ENCODE data around the gene CALR. TPM values are rescaled to one million over a fixed set of nuclear protein-coding genes. Genes with fewer than 3 reads are reported as not detected.
A peak's percentile ranks its signal among the peaks of the same experiment; 100 is the strongest.
"Not testable (repeated sequence)": the region's sequence is repeated elsewhere in the genome, so short reads cannot be mapped to it uniquely, and the experiment has no call there.

The CALR gene
- total RNA-seq = 100 to 1,000 TPM; 298 to 388 TPM

- 0% methylated on average over 9 to 47 of the region's 63 CpGs for WGBS, 2 donors
- peaks cover 53% of the 10 kb centered on the region for H3K4me1 ChIP-seq
- H3K4me3 ChIP-seq = peak within 1 kb of the TSS; percentile 84 to 99
- intact Hi-C loops (cut with DNase I) = no loop called here
- H3K9me3 ChIP-seq = no peaks in the 10 kb centered on the region
- peak; percentile 100 for TF ChIP-seq POLR2A (IDR thresholded peaks at IDR 0.05)
- TF ChIP-seq, protein P1, sequence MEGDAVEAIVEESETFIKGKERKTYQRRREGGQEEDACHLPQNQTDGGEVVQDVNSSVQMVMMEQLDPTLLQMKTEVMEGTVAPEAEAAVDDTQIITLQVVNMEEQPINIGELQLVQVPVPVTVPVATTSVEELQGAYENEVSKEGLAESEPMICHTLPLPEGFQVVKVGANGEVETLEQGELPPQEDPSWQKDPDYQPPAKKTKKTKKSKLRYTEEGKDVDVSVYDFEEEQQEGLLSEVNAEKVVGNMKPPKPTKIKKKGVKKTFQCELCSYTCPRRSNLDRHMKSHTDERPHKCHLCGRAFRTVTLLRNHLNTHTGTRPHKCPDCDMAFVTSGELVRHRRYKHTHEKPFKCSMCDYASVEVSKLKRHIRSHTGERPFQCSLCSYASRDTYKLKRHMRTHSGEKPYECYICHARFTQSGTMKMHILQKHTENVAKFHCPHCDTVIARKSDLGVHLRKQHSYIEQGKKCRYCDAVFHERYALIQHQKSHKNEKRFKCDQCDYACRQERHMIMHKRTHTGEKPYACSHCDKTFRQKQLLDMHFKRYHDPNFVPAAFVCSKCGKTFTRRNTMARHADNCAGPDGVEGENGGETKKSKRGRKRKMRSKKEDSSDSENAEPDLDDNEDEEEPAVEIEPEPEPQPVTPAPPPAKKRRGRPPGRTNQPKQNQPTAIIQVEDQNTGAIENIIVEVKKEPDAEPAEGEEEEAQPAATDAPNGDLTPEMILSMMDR (IDR thresholded peaks at IDR 0.05) = no peak
- DNase-seq = peak; percentile 99 to 100 (median 100)
- peak; percentile 93 for ATAC-seq
- H3K27me3 ChIP-seq = no peaks in the 10 kb centered on the region
- H3K36me3 ChIP-seq (replicated peaks in 1 of 2; ENCODE audit: insufficient read depth in 1 of 2, low read depth in 2 of 2) = peaks cover 6 to 8% of the 10 kb centered on the region in 2 donors
- H3K27ac ChIP-seq = peak within 1 kb of the TSS; percentile 79 to 95 (median 88)
Observed at GRCh38 chr19:12937927-12938778, at the start of gene CALR. CALR (plus strand) TSS chr19:12938609; CDS start chr19:12938680, 71 bp downstream.

DNA sequence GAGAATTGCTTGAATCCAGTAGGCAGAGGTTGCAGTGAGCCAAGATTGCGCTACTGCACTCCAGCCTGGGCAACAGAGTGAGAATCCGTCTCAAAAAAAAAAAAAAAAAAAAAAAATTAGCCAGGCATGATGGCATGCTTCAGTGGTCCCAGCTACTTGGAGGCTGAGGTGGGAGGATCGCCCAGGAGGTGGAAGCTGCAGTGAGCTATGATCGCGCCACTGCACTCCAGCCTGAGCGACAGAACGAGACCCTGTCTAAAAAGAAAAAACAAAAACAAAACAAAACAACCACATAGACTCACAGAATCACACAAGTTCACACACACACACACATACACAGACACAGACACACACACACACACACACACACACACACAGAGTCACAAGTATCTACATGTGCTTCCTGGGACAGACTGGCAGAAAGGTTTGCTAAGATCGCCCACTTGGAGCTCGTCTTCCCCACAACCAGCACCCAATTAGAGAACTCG, 48.1 kb upstream of the CALR start:
- H3K4me3 ChIP-seq; DNase-seq; H3K27me3 ChIP-seq; ATAC-seq; intact Hi-C loops (cut with DNase I); H3K36me3 ChIP-seq (replicated peaks in 1 of 2; ENCODE audit: insufficient read depth in 1 of 2, low read depth in 2 of 2); H3K9me3 ChIP-seq: not testable (repeated sequence)
- TF ChIP-seq, protein P1 (IDR thresholded peaks at IDR 0.05) = peak in 3 of 7 experiments; percentile 16 to 50 (median 46)
- 24 to 25% methylated on average over 10 of the region's 10 CpGs for WGBS, 2 donors
- H3K4me1 ChIP-seq = peaks cover 27% of the 10 kb centered on the region
- H3K27ac ChIP-seq = peak overlapping the region; percentile 41 to 90 (median 74)

GRCh38 chr19:12890787-12891552, 47.4 kb upstream of the CALR start, which contains the start of gene GCDH:
GCDH (plus strand) TSS chr19:12891160; CDS start chr19:12891305, 145 bp downstream.
- Histone ChIP-seq H3K9me3 (no peaks in the 10 kb centered on the region), H3K4me3 (peak within 1 kb of the TSS; percentile 70 to 83), H3K4me1 (peaks cover 21% of the 10 kb centered on the region), H3K27me3 (no peaks in the 10 kb centered on the region), H3K36me3 (replicated peaks in 1 of 2; ENCODE audit: insufficient read depth in 1 of 2, low read depth in 2 of 2) (peaks cover 0 to 4% of the 10 kb centered on the region in 2 donors), H3K27ac (peak within 1 kb of the TSS; percentile 59 to 90 (median 78))
- ATAC-seq (peak; percentile 97), DNase-seq (peak; percentile 98 to 99 (median 98))
- intact Hi-C loops (cut with DNase I) = no loop called here
- peak; percentile 76 to 93 (median 91) for TF ChIP-seq POLR2A (IDR thresholded peaks at IDR 0.05)
- TF ChIP-seq, protein P1 (IDR thresholded peaks at IDR 0.05) = peak in 1 of 7 experiments; percentile 19
- 0 to 1% methylated on average over 25 to 49 of the region's 49 CpGs for WGBS, 2 donors

DNA sequence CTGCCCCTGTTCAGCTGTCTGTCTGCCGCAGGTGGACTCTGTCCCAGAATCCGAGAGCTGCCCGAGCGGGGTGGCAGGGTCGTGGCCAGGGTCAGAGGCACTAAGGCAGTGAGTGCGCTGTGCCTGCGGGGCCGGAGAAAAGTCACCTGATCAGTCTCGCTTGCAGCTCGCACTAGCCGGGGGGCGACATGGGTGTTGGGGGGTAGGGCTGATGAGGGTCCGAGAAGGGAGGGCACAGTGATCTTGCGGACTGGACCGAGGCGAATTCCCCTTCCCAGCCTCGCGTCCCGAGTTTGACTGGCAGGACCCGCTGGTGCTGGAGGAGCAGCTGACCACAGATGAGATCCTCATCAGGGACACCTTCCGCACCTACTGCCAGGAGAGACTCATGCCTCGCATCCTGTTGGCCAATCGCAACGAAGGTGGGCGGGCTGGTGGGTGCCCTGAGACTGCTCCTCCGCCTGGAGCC, 46.8 kb upstream of the CALR start:
- no peak for TF ChIP-seq POLR2A (IDR thresholded peaks at IDR 0.05)
- TF ChIP-seq, protein P1 (IDR thresholded peaks at IDR 0.05) = no peak
- H3K27ac ChIP-seq = peak overlapping the region in 3 of 4 donors; percentile 59 to 90 (median 88)
- 6 to 14% methylated on average over 7 to 24 of the region's 26 CpGs for WGBS, 2 donors
- H3K4me1 ChIP-seq = peaks cover 19% of the 10 kb centered on the region
- no peaks in the 10 kb centered on the region for H3K27me3 ChIP-seq
- peaks cover 0 to 4% of the 10 kb centered on the region in 2 donors for H3K36me3 ChIP-seq (replicated peaks in 1 of 2; ENCODE audit: insufficient read depth in 1 of 2, low read depth in 2 of 2)
- DNase-seq = no peak
- H3K4me3 ChIP-seq = peak overlapping the region; percentile 70 to 83
- no peak for ATAC-seq
- no peaks in the 10 kb centered on the region for H3K9me3 ChIP-seq
- intact Hi-C loops (cut with DNase I) = no loop called here
